ENCODE data around the gene TOX2.

GRCh38 chr20:44034451-44034850 is 119.8 kb downstream of the TOX2 start:
- TF ChIP-seq CTCF (IDR thresholded peaks at IDR 0.05; ENCODE audit: insufficient read depth, low read depth, low read length): no peak
- no peak for TF ChIP-seq EZH2 (IDR thresholded peaks at IDR 0.05; ENCODE audit: insufficient read depth, low read length)
